Measurements from ENCODE around the gene SNU13. TPM values are rescaled to one million over a fixed set of nuclear protein-coding genes. Genes with fewer than 3 reads are reported as not detected.
"Not testable (repeated sequence)": the region's sequence is repeated elsewhere in the genome, so short reads cannot be mapped to it uniquely, and the experiment has no call there.

The SNU13 gene
- total RNA-seq, 1 donor from 2014 or later = 133 TPM

GRCh38 chr22:41638748-41639147, 49.9 kb downstream of the SNU13 start:
- H3K27ac Mint-ChIP-seq (ENCODE audit: unreplicated experiment) = peak overlapping the region; percentile 64
- H3K4me1 Mint-ChIP-seq (ENCODE audit: unreplicated experiment) = no peaks in the 10 kb centered on the region
- no peak for TF ChIP-seq CTCF (IDR thresholded peaks at IDR 0.05; ENCODE audit: unreplicated experiment)
- H3K27me3 Mint-ChIP-seq (ENCODE audit: unreplicated experiment) = no peaks in the 10 kb centered on the region
- no peaks in the 10 kb centered on the region for H3K9me3 Mint-ChIP-seq (ENCODE audit: unreplicated experiment)
- H3K36me3 Mint-ChIP-seq (ENCODE audit: low read depth, unreplicated experiment) = peaks cover 33% of the 10 kb centered on the region
- peak overlapping the region; percentile 76 for H3K4me3 Mint-ChIP-seq (ENCODE audit: unreplicated experiment)
- no peak for DNase-seq (ENCODE audit: low spot score)

DNA sequence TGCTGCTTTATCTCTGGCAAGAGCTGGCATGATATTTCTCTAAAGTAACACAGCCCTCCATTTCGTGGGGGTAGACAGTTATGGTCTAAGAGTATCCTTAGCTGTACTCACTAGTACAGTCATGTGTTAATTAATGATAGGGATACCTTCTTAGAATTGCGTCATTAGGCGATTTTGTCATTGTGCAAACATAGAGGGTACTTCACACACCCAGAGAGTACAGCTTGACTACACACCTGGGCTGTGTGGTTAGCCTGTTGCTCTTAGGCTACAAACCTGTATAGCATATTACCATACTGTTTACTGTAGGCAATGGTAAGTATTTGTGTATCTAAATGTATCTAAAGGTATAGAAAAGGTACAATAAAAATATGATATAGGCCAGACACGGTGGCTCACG, 50.5 kb downstream of the SNU13 start:
- no peaks in the 10 kb centered on the region for H3K4me1 Mint-ChIP-seq (ENCODE audit: unreplicated experiment)
- peaks cover 37% of the 10 kb centered on the region for H3K36me3 Mint-ChIP-seq (ENCODE audit: low read depth, unreplicated experiment)
- no peak for DNase-seq (ENCODE audit: low spot score)
- no peaks in the 10 kb centered on the region for H3K9me3 Mint-ChIP-seq (ENCODE audit: unreplicated experiment)
- H3K4me3 Mint-ChIP-seq (ENCODE audit: unreplicated experiment) = no peak overlapping the region
- no peaks in the 10 kb centered on the region for H3K27me3 Mint-ChIP-seq (ENCODE audit: unreplicated experiment)
- no peak for TF ChIP-seq CTCF (IDR thresholded peaks at IDR 0.05; ENCODE audit: unreplicated experiment)
- H3K27ac Mint-ChIP-seq (ENCODE audit: unreplicated experiment) = no peak overlapping the region

DNA sequence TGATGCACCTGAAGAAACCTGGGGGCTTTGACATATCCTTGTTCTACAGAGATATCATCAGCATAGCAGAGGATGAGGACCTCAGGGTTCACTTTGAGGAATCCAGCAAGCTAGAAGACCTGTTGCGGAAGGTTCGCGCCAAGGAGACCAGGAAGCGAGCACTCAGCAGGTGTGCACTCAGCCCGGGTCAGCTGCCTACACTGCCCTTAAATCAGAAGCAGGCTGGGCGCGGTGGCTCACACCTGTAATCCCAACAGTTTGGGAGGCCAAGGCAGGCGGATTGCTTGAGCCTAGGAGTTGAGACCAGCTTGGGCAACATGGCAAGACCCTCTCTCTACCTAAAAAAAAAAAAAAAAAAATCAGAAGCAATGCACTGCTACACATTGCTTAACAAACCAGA, 51.0 kb downstream of the SNU13 start:
- not testable (repeated sequence) for H3K4me1 Mint-ChIP-seq (ENCODE audit: unreplicated experiment); H3K4me3 Mint-ChIP-seq (ENCODE audit: unreplicated experiment); H3K27ac Mint-ChIP-seq (ENCODE audit: unreplicated experiment); DNase-seq (ENCODE audit: low spot score); H3K9me3 Mint-ChIP-seq (ENCODE audit: unreplicated experiment); H3K27me3 Mint-ChIP-seq (ENCODE audit: unreplicated experiment)
- peaks cover 33% of the 10 kb centered on the region for H3K36me3 Mint-ChIP-seq (ENCODE audit: low read depth, unreplicated experiment)

- TF ChIP-seq CTCF (IDR thresholded peaks at IDR 0.05; ENCODE audit: unreplicated experiment) = no peak
- DNase-seq (ENCODE audit: low spot score) = no peak
- Mint-ChIP-seq H3K36me3 (ENCODE audit: low read depth, unreplicated experiment) (peaks cover 26% of the 10 kb centered on the region), H3K4me3 (ENCODE audit: unreplicated experiment) (no peak overlapping the region), H3K27me3 (ENCODE audit: unreplicated experiment) (no peaks in the 10 kb centered on the region), H3K4me1 (ENCODE audit: unreplicated experiment) (no peaks in the 10 kb centered on the region), H3K27ac (ENCODE audit: unreplicated experiment) (no peak overlapping the region), H3K9me3 (ENCODE audit: unreplicated experiment) (no peaks in the 10 kb centered on the region)
Measured at GRCh38 chr22:41636467-41636866, 52.2 kb downstream of the SNU13 start.

DNA sequence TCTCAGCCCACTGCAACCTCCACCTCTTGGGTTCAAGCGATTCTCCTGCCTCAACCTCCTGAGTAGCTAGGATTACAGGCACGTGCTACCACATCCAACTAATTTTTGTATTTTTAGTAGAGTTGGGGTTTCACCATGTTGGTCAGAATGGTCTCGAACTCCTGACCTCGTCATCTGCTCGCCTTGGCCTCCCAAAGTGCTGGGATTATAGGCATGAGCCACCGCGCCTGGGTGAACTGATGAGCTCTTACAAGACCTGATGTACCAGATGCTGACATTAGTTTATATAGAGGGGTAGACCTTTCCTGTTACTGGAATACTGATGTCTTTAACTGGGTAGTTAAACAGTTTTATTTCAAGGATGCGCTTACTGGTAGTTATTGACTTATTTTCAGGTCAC, 54.1 kb downstream of the SNU13 start:
- peaks cover 31% of the 10 kb centered on the region for H3K36me3 Mint-ChIP-seq (ENCODE audit: low read depth, unreplicated experiment)
- not testable (repeated sequence) for H3K27me3 Mint-ChIP-seq (ENCODE audit: unreplicated experiment); H3K27ac Mint-ChIP-seq (ENCODE audit: unreplicated experiment); DNase-seq (ENCODE audit: low spot score); H3K9me3 Mint-ChIP-seq (ENCODE audit: unreplicated experiment); H3K4me1 Mint-ChIP-seq (ENCODE audit: unreplicated experiment); H3K4me3 Mint-ChIP-seq (ENCODE audit: unreplicated experiment)

DNA sequence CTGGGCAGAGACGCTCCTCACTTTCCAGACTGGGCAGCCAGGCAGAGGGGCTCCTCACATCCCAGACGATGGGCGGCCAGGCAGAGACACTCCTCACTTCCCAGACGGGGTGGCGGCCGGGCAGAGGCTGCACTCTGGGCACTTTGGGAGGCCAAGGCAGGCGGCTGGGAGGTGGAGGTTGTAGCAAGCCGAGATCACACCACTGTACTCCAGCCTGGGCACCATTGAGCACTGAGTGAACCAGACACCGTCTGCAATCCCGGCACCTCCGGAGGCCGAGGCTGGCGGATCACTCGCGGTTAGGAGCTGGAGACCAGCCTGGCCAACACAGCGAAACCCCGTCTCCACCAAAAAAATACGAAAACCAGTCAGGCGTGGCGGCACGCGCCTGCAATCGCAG, 57.1 kb downstream of the SNU13 start:
- not testable (repeated sequence) for H3K9me3 Mint-ChIP-seq (ENCODE audit: unreplicated experiment); H3K4me3 Mint-ChIP-seq (ENCODE audit: unreplicated experiment); H3K27me3 Mint-ChIP-seq (ENCODE audit: unreplicated experiment); H3K27ac Mint-ChIP-seq (ENCODE audit: unreplicated experiment); H3K4me1 Mint-ChIP-seq (ENCODE audit: unreplicated experiment); DNase-seq (ENCODE audit: low spot score)
- peaks cover 51% of the 10 kb centered on the region for H3K36me3 Mint-ChIP-seq (ENCODE audit: low read depth, unreplicated experiment)

- H3K4me3 Mint-ChIP-seq (ENCODE audit: unreplicated experiment); H3K4me1 Mint-ChIP-seq (ENCODE audit: unreplicated experiment): not testable (repeated sequence)
- H3K36me3 Mint-ChIP-seq (ENCODE audit: low read depth, unreplicated experiment) = peaks cover 51% of the 10 kb centered on the region
Measured at GRCh38 chr22:41631115-41631514, 57.6 kb downstream of the SNU13 start.

More at GRCh38 chr22:41631115-41631514, 57.6 kb downstream of the SNU13 start:
- not testable (repeated sequence) for DNase-seq (ENCODE audit: low spot score); H3K27me3 Mint-ChIP-seq (ENCODE audit: unreplicated experiment); H3K9me3 Mint-ChIP-seq (ENCODE audit: unreplicated experiment); H3K27ac Mint-ChIP-seq (ENCODE audit: unreplicated experiment)

Data from endothelial cell (in vitro differentiated cells).